ENCODE results near the gene MRPS18C.
A peak's percentile ranks its signal among the peaks of the same experiment; 100 is the strongest.
"Not testable (repeated sequence)": the region's sequence is repeated elsewhere in the genome, so short reads cannot be mapped to it uniquely, and the experiment has no call there.

MRPS18C gene

GRCh38 chr4:83501671-83502070, 45.8 kb downstream of the MRPS18C start:
- not testable (repeated sequence) for DNase-seq

GRCh38 chr4:83503974-83504373, 48.1 kb downstream of the MRPS18C start:
- DNase-seq: peak; percentile 48

- no peak for DNase-seq
These were observed 48.6 kb downstream of the MRPS18C start for GRCh38 chr4:83504503-83504902.

DNA sequence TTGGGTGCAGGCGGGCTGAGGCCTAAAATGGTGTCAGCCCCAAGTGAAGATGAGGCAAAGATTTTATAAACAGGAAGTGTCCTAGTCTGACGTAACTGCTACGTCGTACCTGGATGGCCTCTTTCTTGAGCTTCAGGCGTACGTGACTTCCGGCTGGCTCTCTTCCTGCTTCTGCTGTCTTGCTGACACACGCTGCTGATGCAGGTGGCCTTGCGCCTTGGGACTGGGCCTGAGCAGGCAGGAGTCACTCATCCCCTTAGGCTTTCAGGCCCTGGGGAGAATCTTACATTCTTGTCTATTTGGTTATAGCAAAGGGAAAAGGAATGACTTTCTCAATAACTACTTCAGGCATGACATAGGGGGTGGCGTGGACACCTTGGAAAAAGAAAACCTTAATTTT, 49.1 kb downstream of the MRPS18C start:
- no peak for DNase-seq

- peak; percentile 72 for DNase-seq
These were observed 53.3 kb downstream of the MRPS18C start for GRCh38 chr4:83509156-83509585.

GRCh38 chr4:83510442-83510841, 54.6 kb downstream of the MRPS18C start:
- DNase-seq: no peak
